UCSD-AML1 (cell line): ENCODE measurements around the gene E2F3.

Experiments used
- DNase-seq: peaks from one replicate; lab custom pipeline; 2025; ENCODE audit not compliant: unreplicated experiment; lab: John Stamatoyannopoulos, UW

The E2F3 gene

DNA sequence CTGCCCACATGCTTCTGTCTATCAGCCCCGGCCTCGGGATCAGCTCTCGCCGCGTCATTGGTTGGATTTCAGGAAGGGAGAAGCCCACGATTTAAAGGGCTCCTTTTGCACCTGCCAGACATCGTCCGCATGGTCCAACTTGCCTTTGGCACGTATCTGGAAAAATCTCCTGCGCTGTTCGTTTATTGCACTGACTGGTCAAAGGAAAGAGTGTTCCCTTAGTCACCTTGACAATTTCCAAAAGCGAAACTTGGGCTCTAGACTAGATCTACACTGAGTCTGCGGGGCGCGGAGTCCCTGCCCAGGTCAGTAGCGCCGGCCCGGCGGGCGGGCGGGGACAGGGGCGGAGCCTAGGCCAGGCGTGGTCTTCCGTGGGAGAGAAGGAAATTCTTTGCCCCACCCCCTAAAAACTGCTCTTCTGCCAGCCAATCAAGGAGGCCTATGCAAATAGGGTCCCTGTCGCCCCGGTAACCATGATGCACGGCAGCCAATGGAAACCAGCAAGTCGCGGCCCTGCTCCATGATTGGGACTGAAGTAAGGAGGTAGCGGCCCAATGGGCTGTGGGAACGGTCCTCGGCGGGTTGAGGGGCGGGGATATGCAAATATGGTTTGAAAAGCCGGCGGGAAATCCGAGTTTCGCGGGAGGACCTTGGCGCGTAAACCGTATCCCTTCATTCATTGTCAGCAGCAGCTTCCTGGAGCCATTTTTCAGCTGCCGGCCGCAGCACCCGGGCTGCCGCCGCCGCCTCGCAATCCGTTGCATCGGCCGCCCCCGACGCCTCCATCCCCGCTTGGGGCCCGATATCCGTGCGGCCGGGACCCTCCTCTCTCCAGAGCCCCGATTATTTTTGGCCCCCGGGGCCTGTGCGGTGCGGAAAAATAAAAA is at the start of gene E2F3:
Gene E2F3, plus strand, starts transcription at position 675 of the 887 bp plus-strand sequence. CDS start 354 bp downstream, outside the sequence.
- peak; percentile 99 for DNase-seq

GRCh38 chr6:20352346-20352745 is 49.3 kb upstream of the E2F3 start:
- no peak for DNase-seq

DNA sequence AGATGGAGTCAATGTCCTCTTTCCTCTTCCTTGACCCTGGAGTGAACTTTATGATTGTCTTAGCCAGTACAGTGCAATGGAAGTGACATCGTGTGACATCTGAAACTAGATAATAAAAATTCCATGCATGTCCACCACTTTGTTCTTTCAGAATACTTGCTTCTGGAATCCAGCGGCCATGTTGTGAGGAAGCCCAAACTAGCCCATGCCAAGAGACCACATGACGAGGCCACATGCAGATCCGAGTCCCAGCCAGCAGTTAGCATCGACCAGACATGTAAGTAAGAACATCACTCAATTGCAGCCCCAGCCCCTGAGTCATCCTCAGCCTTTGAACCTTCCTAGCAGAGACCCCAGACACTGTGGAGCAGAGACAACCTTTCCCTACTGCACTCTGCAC is 48.5 kb upstream of the E2F3 start:
- no peak for DNase-seq

GRCh38 chr6:20354366-20354765 is 47.3 kb upstream of the E2F3 start:
- no peak for DNase-seq

GRCh38 chr6:20360471-20361119 is 41.1 kb upstream of the E2F3 start:
- no peak for DNase-seq

- no peak for DNase-seq
Measured at GRCh38 chr6:20362623-20363022, 39.1 kb upstream of the E2F3 start.

DNA sequence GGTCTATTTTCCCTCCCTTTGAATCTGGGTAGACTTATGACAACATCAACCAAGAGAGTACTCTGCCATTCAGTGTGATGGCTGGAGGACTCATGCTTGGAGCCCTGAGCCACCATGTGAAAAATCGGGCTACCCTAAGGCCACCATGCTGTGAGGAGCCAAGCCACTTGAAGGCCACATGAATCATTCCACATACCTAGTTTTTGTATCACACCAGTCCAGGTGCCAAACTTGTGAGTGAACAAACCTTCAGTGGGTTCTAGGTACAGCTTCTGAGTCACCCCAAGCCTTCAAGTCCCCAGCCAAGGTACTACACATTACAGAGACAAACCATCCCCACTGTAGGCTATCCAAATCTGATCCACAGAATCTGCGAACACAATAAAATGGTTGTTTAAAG is 37.4 kb upstream of the E2F3 start:
- DNase-seq, result no peak

DNA sequence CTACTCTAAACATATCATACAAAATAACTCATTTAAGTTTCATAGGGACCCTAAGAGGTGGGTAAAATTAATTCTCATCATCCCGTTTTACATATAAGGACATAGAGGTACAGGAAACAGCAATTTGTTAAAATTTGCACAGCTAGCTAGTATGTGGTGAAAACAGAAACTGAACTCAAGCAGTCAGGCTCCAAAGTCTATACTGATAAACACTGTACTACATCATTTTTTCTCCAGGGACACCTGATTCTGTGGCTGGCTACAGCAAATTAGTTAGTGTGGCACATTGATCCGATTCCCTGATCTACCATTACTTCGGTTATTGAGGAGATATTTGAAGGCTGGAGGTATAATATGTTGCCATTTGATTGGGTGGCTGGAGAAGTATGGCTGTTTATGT is 36.2 kb upstream of the E2F3 start:
- no peak for DNase-seq

DNA sequence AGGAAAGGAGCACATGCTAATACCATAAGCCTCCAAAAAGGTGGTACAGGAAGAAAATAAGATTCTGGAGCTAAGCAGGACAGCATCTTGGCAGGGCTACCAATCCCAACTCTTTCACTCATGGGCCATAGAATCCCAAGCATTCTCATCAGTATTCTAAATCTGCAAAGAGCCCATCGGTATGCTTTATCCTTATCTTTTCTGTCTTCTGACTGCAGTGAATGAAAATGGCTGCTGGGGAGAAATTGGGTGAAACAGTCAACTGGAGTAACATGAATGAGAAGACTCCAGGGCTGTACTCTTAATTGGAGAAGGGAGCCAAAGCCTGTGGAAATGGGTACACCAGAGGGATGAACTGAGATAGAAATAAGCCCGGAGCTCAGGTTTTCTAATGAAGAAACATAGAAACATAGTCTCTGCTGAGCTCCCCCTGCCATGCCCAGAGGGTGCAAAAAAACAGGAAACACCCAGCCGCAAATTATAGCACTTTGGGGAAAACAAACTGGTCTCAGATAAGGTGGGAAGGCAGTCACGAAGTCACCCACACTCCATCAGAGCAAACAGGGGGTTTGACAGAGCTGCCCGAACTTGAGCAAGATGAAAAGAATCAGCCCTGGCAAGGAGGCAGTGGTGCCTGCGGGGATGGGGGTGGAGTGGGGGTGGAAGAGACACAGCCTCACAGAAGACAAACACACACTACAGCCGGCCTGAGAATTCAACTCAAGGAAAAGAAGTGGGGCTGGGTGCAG is 35.4 kb upstream of the E2F3 start:
- DNase-seq, result peak; percentile 33

DNA sequence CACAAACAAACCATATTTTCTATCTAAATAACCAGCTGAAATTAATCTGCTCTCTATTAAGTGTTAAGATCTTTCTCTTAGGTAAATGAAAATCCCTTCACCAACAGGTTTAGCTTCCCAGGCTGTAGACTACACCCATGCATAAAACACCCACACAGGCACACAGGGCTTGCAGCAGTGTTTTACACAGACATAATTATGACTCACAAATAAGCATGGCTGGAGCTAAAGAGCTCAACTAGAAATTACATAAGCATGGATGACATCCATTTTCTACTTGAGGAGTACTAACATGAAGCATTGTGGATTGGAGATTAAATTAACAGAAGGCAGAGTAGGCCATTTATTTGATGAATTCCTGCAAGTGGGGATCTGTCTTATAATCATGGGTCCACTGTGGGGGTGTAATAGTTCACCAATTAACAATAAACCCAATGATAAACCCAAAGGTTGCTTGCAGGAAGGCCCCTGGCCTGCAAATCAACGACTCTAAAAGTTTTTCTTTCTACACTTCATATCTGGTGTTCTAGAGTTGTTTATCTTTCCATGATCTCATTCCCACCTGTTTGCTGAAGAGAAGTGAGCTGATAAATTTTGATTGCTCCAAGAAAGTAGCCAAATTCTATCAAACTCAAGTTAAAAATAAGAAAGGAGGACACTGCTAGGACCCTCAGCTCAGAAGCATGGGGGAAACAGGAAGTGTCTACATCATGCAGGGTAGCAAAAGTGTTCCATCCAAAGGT is 33.8 kb upstream of the E2F3 start:
- no peak for DNase-seq

DNA sequence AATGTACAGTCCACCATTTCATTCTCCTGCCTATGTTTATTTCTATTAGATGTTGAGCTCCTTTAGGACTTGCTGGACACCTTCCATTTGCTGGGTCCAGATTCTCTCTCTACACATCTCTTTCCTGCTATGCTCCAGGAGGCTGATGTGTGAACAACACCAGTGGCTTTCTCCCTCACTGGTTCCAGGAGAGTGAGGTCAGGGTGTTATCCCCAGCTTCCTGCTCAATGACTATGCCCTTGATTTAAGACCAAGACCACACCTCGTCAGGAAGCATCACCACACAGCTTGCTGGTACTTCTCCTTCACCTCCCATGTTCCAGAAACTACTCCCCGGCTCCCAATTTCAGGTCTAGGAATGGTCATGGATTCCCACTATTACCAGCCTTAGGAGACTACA is 31.3 kb upstream of the E2F3 start:
- DNase-seq, result no peak

- DNase-seq, result no peak
Measured at GRCh38 chr6:20370801-20371200, 30.9 kb upstream of the E2F3 start.

DNA sequence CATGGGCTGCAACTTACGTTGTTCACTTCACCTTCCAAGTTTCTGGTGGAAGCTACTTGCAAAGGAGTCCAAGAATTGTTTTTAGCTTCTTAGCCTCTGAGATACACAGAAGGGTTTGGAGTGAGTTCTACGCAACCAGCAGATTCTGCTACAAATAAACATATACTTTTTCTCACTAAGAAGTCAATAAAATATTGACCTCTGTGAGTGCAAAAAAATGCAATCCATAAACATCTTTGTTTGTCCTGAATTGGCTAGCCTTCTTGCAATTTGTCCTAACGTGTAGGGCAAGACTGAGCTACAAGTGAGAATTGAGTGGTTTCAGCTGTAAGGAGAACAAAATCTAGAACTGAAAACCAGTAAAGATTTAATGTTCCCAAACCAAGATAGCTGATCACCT is 26.2 kb upstream of the E2F3 start:
- no peak for DNase-seq

DNA sequence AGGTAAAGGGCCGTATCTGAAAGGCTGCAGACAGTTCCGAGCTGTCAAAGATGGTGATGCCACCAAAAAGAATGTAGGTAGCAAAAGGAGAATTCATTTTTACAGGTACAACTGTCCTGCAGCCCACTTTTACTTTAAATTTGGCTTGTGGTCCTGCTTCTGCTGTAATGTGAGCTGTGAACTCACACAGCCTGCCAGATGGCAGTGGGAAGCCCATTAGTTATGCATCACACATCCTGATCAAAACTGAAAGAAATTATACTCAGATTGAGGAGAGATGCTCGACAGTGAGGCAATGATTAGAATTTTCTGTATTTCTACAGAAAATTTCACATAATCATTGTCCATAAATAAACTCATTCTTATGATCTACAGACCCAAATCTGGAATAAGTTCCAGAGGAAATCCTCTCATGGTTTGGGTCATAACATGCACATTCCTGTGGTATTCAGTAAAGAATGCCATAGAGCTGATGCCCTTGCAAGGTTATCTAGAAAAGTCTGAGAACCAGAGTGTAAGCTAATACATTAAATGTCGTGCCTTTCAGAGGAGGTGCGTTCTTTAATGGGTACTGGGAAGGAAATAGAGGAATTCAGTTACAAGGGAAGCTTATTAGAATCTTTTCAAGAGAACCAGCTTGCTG is 23.9 kb upstream of the E2F3 start:
- no peak for DNase-seq

DNA sequence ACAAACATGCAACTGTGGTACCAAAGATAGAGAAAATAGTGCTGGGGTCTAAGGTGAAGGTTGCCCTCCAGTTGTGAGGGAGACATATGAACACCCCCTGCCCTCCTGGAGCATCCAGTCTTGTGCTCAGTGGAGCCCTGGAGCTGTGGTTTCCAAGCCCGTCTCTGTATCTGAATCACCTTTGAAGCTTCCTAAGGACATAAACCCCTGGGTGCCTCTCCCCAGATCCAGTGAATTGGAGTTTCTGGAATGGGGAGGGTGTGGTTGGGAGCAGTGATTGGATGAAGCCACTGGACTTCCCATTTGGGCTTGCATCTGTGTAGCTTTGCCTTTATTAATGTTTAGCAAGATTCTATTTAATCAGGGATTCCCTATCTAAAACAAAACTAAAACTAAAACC is 22.4 kb upstream of the E2F3 start:
- DNase-seq, result no peak

- no peak for DNase-seq
Measured at GRCh38 chr6:20386218-20386617, 15.5 kb upstream of the E2F3 start.

DNA sequence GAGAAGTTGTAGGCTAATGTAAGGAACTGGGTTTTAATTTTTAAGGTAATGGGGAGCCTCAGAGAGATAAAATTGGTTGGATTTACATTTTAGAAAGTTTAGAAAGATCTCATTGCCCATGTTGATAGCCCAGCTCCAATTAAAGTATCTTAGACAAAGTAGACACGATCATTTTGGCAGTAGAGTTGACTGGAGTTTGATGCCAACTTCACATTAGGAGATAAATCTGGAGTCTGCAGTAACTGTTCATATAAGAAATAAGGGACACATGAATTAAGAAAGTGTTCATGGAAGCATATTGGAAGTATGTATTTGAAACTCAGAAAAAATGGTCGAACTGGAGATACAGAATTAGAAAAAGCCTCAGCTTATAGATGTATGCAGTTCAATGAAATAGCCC is 12.6 kb upstream of the E2F3 start:
- no peak for DNase-seq

DNA sequence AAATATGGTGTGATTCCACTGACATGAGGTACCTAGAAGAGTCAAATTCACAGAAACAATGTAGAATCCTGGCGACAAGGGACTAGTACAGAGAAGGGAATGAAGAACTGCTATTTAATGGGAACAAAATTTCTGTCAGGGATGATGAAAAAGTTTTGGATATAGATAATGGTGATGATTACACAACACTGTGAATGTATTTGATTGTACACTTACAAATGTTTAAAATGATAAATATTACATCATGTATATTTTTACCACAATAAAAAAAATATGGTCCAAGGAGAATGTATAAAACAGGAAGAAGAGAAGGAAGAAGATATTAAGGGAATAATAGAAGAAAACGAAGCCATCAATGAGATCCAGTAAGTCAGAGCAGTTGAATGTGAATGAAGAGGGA is 8.4 kb upstream of the E2F3 start:
- DNase-seq, result no peak

GRCh38 chr6:20399518-20399917 is 2.2 kb upstream of the E2F3 start:
- DNase-seq, result no peak

DNA sequence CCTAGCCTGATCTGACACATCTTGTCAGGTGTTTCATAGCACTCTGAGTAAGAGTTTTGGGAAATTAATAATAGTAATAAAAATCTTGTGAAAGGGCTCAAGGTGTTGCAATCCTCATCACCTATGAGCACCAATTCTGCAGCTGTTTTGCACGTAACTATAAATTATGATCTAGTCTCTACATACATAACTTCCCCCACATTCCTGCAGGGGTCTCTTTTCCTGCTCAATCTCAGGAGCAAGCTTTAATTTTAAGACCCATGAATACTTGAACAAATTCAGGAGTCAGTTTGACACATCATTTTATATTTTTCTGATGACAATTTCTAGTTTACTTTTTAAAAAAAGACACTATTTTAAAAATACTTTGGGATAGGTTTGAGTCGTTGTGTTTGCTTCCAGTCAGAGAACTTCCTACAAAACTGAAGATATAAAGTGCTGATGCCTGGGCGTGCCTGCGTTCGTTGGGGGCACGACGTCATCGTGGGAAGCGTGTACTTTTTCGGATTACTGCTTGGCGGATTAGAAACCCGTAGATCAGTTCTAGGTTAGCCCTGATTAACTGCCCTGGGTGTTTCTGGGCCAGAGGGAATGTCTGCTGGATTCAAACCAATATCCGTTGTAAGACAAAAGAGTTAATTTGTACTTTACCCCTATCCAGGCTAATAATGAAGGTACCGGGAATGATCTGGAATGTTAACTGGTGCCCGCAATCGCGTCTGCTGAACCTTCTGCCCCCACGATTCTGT is 1.0 kb upstream of the E2F3 start:
- DNase-seq, result peak; percentile 52
